HG03025 (cell line): ENCODE measurements around the gene NTM.
"Not testable (repeated sequence)": the region's sequence is repeated elsewhere in the genome, so short reads cannot be mapped to it uniquely, and the experiment has no call there.

Source experiments
- ATAC-seq: cut with Tn5 transposase; IDR thresholded peaks from one replicate; pipeline ENCODE4 v1.9.1; 2021; ENCODE audit warnings: mild to moderate bottlenecking, moderate library complexity; ENCODE audit not compliant: unreplicated experiment, low FRiP score

NTM gene

GRCh38 chr11:131488238-131488637 is 117.8 kb downstream of the NTM start:
- ATAC-seq: no peak

- no peak for ATAC-seq
Measured at GRCh38 chr11:131491503-131491902, 121.1 kb downstream of the NTM start.

- ATAC-seq: no peak
Measured at GRCh38 chr11:131495423-131495822, 125.0 kb downstream of the NTM start.

GRCh38 chr11:131497686-131498085 is 127.3 kb downstream of the NTM start:
- ATAC-seq: not testable (repeated sequence)

- ATAC-seq: no peak
Measured at GRCh38 chr11:131498631-131499160, 128.3 kb downstream of the NTM start.

- no peak for ATAC-seq
Measured at GRCh38 chr11:131499199-131499598, 128.8 kb downstream of the NTM start.

- no peak for ATAC-seq
Measured at GRCh38 chr11:131503017-131503416, 132.6 kb downstream of the NTM start.

GRCh38 chr11:131504199-131504949 is 134.0 kb downstream of the NTM start:
- ATAC-seq: no peak

- no peak for ATAC-seq
Measured at GRCh38 chr11:131506348-131506747, 135.9 kb downstream of the NTM start.

- no peak for ATAC-seq
Measured at GRCh38 chr11:131510662-131511061, 140.2 kb downstream of the NTM start.

GRCh38 chr11:131511794-131512193 is 141.4 kb downstream of the NTM start:
- no peak for ATAC-seq

- ATAC-seq: no peak
Measured at GRCh38 chr11:131512228-131512627, 141.8 kb downstream of the NTM start.

- ATAC-seq: no peak
Measured at GRCh38 chr11:131514062-131514461, 143.6 kb downstream of the NTM start.

GRCh38 chr11:131518305-131518838 is 148.0 kb downstream of the NTM start:
- no peak for ATAC-seq

GRCh38 chr11:131522851-131523250 is 152.4 kb downstream of the NTM start:
- ATAC-seq: no peak

- ATAC-seq: no peak
Measured at GRCh38 chr11:131530407-131530806, 160.0 kb downstream of the NTM start.

GRCh38 chr11:131533149-131533548 is 162.7 kb downstream of the NTM start:
- ATAC-seq: no peak

- ATAC-seq: no peak
Measured at GRCh38 chr11:131533998-131534397, 163.6 kb downstream of the NTM start.

GRCh38 chr11:131534611-131535010 is 164.2 kb downstream of the NTM start:
- ATAC-seq: no peak

- ATAC-seq: no peak
Measured at GRCh38 chr11:131536159-131536558, 165.7 kb downstream of the NTM start.

GRCh38 chr11:131537196-131537595 is 166.8 kb downstream of the NTM start:
- no peak for ATAC-seq

- ATAC-seq: no peak
Measured at GRCh38 chr11:131537748-131538147, 167.3 kb downstream of the NTM start.
